ENCODE results near the gene SDR42E2.

- TF ChIP-seq CTCF (IDR thresholded peaks at IDR 0.05; ENCODE audit: borderline replicate concordance, extremely low read depth, low read length, poor library complexity, severe bottlenecking) (no peak), EZH2 (IDR thresholded peaks at IDR 0.05; ENCODE audit: borderline replicate concordance, low read depth, low read length, severe bottlenecking) (no peak)
Observed at GRCh38 chr16:22124583-22125284, 37.6 kb upstream of the SDR42E2 start.
